ENCODE measurements around the gene C16orf54.
"Not testable (repeated sequence)": the region's sequence is repeated elsewhere in the genome, so short reads cannot be mapped to it uniquely, and the experiment has no call there.

The C16orf54 gene

GRCh38 chr16:29745853-29746345 lies at the start of gene C16orf54:
TSS of gene C16orf54 (minus strand) at chr16:29745990. CDS start at chr16:29744951, 1,039 bp downstream.
- DNase-seq (ENCODE audit: low read depth), result no peak

GRCh38 chr16:29794231-29794710 lies 48.5 kb upstream of the C16orf54 start:
- no peak for DNase-seq (ENCODE audit: low read depth)

- not testable (repeated sequence) for DNase-seq (ENCODE audit: low read depth)
These were observed 47.4 kb upstream of the C16orf54 start for GRCh38 chr16:29793153-29793552.

- DNase-seq (ENCODE audit: low read depth), result no peak
These were observed 46.3 kb upstream of the C16orf54 start for GRCh38 chr16:29791845-29792807.

GRCh38 chr16:29790949-29791844 lies 45.4 kb upstream of the C16orf54 start:
- DNase-seq (ENCODE audit: low read depth), result no peak

- peak; percentile 98 for DNase-seq (ENCODE audit: low read depth)
These were observed 44.6 kb upstream of the C16orf54 start, which contains the start of gene KIF22 for GRCh38 chr16:29790183-29790948. TSS of gene KIF22 (plus strand) at chr16:29790751. CDS start at chr16:29790760, 9 bp downstream.

GRCh38 chr16:29789775-29790182 lies 44.0 kb upstream of the C16orf54 start:
- DNase-seq (ENCODE audit: low read depth), result no peak

- DNase-seq (ENCODE audit: low read depth), result not testable (repeated sequence)
These were observed 41.4 kb upstream of the C16orf54 start for GRCh38 chr16:29787155-29787554.

- DNase-seq (ENCODE audit: low read depth), result peak; percentile 43
These were observed 39.2 kb upstream of the C16orf54 start for GRCh38 chr16:29784901-29785500.

GRCh38 chr16:29784157-29784556 lies 38.4 kb upstream of the C16orf54 start:
- no peak for DNase-seq (ENCODE audit: low read depth)

GRCh38 chr16:29783094-29783953 lies 37.5 kb upstream of the C16orf54 start:
- not testable (repeated sequence) for DNase-seq (ENCODE audit: low read depth)

- DNase-seq (ENCODE audit: low read depth), result no peak
These were observed 33.7 kb upstream of the C16orf54 start for GRCh38 chr16:29779474-29779873.

- DNase-seq (ENCODE audit: low read depth), result no peak
These were observed 32.0 kb upstream of the C16orf54 start, which contains the start of gene ZG16 for GRCh38 chr16:29777576-29778350. TSS of gene ZG16 (plus strand) at chr16:29778256. CDS start at chr16:29779267, 1,011 bp downstream.

- peak; percentile 63 for DNase-seq (ENCODE audit: low read depth)
These were observed 30.1 kb upstream of the C16orf54 start for GRCh38 chr16:29775742-29776408.

- no peak for DNase-seq (ENCODE audit: low read depth)
These were observed 28.9 kb upstream of the C16orf54 start for GRCh38 chr16:29774730-29775129.

- not testable (repeated sequence) for DNase-seq (ENCODE audit: low read depth)
These were observed 26.5 kb upstream of the C16orf54 start for GRCh38 chr16:29772330-29772729.

- no peak for DNase-seq (ENCODE audit: low read depth)
These were observed 24.6 kb upstream of the C16orf54 start for GRCh38 chr16:29770250-29770929.

- DNase-seq (ENCODE audit: low read depth), result no peak
These were observed 23.7 kb upstream of the C16orf54 start for GRCh38 chr16:29769507-29769906.
